ENCODE results near the gene FNDC7.
"Not testable (repeated sequence)": the region's sequence is repeated elsewhere in the genome, so short reads cannot be mapped to it uniquely, and the experiment has no call there.

FNDC7 gene

GRCh38 chr1:108780937-108781574 is 68.3 kb downstream of the FNDC7 start:
- Mint-ChIP-seq H3K27me3 (no peaks in the 10 kb centered on the region), H3K36me3 (peaks cover 54% of the 10 kb centered on the region), H3K4me1 (no peaks in the 10 kb centered on the region), H3K9me3 (peaks cover 11% of the 10 kb centered on the region), H3K4me3 (no peak overlapping the region), H3K27ac (no peak overlapping the region)
- ATAC-seq (ENCODE audit: low read depth): no peak
- DNase-seq (ENCODE audit: low spot score in 2 of 2): no peak

GRCh38 chr1:108781575-108781944 is 68.9 kb downstream of the FNDC7 start:
- not testable (repeated sequence) for H3K4me1 Mint-ChIP-seq; H3K27me3 Mint-ChIP-seq; ATAC-seq (ENCODE audit: low read depth); H3K27ac Mint-ChIP-seq; DNase-seq (ENCODE audit: low spot score in 2 of 2); H3K4me3 Mint-ChIP-seq
- Mint-ChIP-seq H3K36me3 (peaks cover 55% of the 10 kb centered on the region), H3K9me3 (peaks cover 11% of the 10 kb centered on the region)

- Mint-ChIP-seq H3K9me3 (peaks cover 11% of the 10 kb centered on the region), H3K36me3 (peaks cover 60% of the 10 kb centered on the region), H3K27ac (no peak overlapping the region), H3K4me1 (no peaks in the 10 kb centered on the region), H3K4me3 (no peak overlapping the region), H3K27me3 (no peaks in the 10 kb centered on the region)
- no peak for DNase-seq (ENCODE audit: low spot score in 2 of 2)
- ATAC-seq (ENCODE audit: low read depth): no peak
These were observed 72.6 kb downstream of the FNDC7 start for GRCh38 chr1:108785264-108785663.

- peaks cover 61% of the 10 kb centered on the region for H3K36me3 Mint-ChIP-seq
- H3K4me3 Mint-ChIP-seq: no peak overlapping the region
- H3K9me3 Mint-ChIP-seq: peaks cover 14% of the 10 kb centered on the region
- H3K27me3 Mint-ChIP-seq: no peaks in the 10 kb centered on the region
- H3K27ac Mint-ChIP-seq: no peak overlapping the region
- no peaks in the 10 kb centered on the region for H3K4me1 Mint-ChIP-seq
- no peak for ATAC-seq (ENCODE audit: low read depth)
- no peak for DNase-seq (ENCODE audit: low spot score in 2 of 2)
These were observed 73.2 kb downstream of the FNDC7 start for GRCh38 chr1:108785880-108786279.

- peaks cover 13% of the 10 kb centered on the region for H3K9me3 Mint-ChIP-seq
- no peaks in the 10 kb centered on the region for H3K4me1 Mint-ChIP-seq
- ATAC-seq (ENCODE audit: low read depth) (no peak), DNase-seq (ENCODE audit: low spot score in 2 of 2) (no peak)
- H3K27me3 Mint-ChIP-seq: no peaks in the 10 kb centered on the region
- no peak overlapping the region for H3K4me3 Mint-ChIP-seq
- H3K36me3 Mint-ChIP-seq: peaks cover 50% of the 10 kb centered on the region
- H3K27ac Mint-ChIP-seq: no peak overlapping the region
These were observed 79.1 kb downstream of the FNDC7 start for GRCh38 chr1:108791790-108792189.

Measured in memory B cell (primary cell).